DMS53 treated with DMSO at 0.1 percent for 48 hours (cell line): ENCODE measurements around the gene GALNT17.

Experiments
- DNase-seq: peaks from one replicate; lab custom pipeline; 2025; ENCODE audit not compliant: unreplicated experiment; lab: John Stamatoyannopoulos, UW

GALNT17 gene

DNA sequence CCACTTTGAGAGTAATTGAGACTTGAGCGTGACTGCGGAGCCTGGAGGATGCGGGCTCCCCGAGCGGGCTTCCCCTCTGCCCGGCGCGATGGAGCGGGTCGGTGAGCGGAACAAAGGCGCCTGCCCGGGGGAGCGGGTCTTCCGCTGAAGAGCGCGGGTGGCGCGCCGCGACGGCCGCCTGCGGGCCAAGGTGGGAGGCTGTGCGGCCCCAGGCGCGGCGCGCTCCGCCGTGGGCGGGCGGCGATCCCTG is at the start of gene GALNT17:
TSS of gene GALNT17 (plus strand) at position 18 of the 250 bp plus-strand sequence.
- DNase-seq: no peak

DNA sequence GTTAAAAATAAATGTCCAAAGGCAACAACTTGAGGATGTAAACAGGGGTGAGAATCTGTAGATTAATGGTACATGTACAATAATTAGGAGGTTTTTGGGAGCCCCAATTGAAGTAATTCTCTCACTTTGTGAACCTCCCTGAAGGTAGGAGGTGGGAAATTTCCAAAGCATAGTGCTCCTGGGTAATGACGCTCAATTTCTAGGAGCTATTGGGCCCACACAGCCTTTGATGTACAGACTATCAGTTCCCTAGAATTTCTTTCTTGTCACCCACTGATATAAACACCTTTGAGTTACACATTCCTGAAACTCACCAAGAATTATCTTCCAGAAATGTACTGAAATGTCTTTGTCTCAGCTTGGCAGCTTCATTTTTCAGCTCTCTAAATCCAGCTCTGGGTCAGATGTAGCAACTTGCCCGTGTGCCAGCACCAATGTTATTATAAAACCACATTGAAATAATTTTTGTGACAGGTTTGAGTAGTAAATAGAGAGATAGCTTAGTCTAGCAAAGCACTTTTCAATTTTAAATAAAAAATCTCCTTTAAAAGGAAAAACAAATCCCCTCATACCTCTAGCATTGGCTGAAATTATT is 36.6 kb upstream of the GALNT17 start:
- DNase-seq: no peak

DNA sequence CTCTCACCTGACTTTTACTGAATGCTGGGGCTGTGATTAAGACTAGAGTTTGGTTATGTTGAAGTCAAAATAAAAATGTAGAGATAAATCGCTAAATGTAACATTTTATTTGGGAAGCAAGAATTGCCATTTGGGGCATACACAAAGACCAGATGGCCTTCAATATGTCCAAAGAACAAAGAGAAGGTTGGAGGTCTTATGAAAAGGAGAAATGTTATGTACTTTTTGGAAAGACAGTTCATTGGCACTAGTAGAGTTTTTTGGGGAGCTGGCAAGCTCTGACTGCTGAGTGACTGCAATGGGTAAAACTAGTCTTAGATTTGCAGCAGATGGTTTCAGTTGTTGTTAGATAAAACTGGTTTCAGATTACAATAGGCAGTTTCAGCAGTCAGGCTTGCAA is 35.6 kb upstream of the GALNT17 start:
- no peak for DNase-seq

DNA sequence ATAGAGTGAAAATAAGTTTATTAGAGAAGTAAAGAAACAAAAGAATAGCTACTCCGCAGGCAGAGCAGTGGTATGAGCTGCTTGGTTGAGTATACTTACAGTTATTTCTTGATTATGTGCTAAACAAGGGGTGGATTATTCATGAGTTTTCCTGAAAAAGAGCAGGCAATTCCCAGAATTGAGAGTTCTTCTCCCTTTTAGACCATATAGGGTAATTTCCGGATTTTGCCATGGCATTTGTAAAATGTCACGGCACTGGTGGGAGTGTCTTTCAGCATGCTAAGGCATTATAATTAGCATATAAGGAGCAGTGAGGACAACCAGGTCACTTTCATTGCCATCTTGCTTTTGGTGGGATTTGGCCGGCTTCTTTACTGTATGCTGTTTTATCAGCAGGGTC is 25.7 kb upstream of the GALNT17 start:
- no peak for DNase-seq

DNA sequence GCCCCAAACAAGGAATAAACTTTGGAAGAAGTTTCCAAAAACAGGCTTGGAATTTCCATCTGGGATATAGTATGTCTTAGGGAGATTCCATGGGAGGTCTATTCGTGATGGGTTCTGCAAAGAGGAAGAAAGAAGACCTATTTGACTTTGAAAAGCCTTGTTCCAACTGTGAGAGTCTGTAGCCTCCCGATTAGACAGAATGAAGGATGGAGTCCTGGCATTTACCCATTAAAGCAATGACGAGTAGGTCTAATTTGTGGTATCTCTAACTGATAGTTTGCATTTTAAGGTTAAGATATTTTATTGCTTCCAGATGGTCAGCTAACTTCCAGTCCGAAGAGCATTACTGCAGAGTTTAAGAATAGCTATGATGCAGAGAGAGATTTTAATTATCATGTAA is 19.5 kb upstream of the GALNT17 start:
- DNase-seq: no peak

DNA sequence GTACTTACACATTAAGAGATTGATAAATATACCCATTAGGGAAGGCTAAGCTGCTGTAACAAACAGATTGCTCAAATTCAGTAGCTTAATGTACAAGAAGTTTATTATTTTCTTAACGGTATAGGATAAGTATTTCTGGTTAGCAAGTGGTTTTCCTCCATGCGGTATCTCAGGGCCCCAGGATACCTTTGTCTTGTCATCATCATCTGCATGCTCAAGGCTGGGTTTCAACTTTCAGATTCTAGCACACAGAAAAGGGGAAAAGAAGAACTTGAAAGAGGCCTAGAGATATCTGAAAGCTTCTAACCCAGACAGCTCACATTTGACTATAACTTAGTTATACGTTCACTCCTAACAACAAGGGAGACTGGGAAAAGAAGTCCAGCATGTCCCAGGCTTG is 11.8 kb upstream of the GALNT17 start:
- DNase-seq: no peak

DNA sequence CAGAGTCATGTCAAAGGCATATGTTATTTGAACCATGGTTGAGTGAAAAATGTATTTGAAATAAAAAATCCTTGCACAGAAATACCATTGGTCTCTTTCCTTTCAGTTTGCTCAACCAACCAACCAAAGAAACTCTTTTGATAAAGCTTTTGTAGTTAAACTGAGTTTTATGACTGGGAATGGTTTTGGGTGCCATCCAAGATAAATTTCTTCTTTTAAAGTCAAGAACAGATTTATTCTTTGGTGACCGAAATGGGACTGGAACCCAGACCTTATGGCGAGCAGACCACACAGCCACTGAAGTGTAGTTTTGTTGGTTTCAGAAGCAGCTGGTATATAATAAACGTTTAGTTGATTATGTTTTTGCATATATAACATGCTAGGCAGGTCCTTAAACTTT is 2.8 kb upstream of the GALNT17 start:
- DNase-seq: no peak

DNA sequence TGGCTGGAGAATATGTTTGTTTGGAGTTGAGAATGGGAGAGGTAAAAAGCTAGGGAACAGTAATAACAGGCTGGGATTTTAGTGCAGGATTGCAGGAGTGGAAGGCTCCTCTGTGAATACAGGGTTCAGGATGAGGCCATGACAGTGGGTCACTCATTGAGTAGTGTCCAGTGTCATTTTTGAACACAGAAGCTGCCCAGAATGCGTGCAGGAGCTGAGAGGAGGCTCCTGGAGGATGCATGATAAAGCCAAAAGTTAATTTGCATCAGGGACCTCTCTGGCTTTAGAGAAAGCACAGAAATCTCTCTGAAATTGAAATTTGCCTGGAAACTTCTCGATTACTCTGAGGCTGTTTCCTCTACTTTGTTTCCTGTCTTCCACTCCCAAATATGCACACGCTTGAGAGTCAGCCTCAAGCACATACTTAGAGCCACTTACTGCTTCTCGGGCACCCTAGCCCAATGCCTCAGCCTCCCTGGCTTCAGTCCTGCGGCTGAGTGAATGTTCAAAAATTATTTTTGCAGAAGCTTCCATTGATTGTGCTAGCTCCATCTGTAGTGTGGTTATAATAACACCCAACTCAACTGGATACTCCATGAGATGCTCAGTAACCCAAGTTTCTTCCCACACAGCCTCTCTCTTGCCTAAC is 1.8 kb upstream of the GALNT17 start:
- no peak for DNase-seq

DNA sequence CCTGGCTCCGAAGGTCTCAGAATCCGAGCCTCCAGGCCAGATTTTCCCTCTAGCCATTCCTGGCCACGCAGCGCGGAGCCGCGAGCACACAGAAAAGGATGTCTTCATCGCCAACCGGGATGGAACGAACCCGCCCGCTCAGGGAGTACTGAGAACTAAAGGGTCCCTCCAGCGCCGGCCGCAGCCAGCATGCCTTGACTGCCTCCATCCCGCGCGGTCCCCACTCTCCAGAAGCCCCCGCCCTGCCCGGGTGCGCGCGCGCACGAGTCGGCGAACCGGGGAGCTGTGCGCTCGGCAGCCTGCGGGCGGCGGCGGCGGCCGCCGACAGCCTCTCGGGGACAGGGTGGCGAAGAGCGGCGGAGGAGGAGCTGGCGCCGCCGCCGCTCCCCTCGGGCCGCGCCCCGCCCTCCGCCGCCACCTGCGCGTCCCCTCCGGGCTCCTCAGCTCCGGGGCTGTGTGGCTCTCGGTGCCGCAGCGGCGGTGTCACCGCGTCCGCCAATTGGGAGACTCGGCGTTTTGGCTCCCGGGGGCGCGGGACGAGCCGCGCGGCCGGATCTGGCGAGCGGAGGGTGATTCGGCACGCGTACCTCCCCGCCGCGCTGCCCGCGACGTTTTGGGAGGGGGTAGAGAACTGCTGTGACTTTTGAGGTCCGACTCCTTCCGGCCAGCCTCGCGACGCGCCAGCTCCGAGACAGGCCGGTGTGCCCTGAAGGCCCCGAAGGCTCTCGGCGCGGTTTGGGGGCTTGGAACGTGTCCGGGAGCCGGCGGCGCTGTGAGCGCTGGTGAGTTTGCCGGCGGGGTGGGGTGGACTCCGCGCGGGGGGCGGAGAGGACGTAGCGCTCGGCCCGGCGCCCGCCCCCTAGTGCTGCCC is 453 bp upstream of the GALNT17 start:
- no peak for DNase-seq

DNA sequence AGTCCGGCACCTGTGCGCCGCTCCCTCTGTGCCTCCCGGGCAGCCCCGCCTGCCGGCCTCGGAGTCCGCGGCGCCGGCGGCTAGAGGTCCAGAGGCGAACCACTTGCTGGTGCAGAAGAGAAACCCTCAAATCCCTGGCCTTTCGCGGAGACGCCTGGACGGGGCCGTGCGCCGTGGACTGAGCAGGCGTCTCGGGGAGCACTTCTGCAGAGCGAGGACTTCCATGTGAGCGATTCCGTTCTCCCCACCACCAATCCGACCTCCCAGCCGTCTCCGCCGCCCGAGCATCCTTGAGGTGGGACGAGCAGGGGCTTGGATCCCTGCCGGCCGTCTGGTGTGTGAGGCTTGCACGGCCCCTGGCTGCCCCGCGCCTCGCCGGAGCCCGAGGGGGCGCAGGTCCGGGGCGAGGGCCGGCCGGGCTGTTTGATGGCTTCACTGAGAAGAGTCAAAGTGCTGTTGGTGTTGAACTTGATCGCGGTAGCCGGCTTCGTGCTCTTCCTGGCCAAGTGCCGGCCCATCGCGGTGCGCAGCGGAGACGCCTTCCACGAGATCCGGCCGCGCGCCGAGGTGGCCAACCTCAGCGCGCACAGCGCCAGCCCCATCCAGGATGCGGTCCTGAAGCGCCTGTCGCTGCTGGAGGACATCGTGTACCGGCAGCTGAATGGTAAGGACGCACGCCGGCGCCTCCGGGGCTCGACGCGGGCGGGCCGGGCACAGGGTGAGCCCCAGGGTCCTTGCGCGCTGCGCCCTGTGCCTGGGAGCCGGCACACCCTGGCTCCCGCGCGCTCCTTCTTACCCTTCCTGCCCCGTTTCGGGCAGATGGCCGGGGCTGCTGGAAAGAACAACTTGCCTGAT is 660 bp downstream of the GALNT17 start:
- no peak for DNase-seq

DNA sequence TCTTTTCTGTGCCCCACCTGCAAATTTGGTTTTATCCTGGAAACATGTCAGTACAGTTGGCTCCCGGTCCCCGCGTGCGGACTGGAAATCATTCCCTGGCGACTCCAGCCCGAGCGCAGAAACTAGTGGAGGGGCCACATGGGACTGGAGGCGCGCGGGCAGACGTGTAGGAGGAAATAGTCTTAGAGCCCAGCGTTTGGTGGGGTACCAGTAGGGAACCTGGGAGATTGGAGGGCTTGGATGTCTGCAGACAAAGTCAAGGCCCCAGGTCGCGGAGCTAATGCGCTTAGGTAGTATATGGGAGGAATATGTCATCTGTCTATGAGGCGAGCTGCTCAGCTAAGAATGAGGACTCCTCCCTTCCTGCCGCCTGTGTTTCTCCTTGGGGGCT is 1.3 kb downstream of the GALNT17 start:
- no peak for DNase-seq

DNA sequence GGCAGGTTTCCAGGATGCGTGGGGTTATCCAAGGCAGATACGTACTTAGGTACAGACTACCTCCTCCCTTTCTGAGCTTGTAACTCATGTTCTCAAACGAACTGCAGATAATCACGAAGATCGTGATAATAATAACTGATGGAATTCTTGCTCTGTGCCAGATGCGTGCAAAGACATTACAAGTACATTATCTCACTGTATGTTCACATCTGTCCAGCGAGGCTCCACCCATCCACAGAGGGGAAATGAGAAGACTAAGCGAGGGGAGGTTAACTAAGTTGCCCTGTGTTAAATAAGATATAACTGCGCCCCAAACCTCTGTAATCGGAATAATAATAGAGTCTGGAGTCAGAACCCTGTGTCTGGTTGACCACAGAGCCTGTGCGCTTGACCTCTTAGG is 1.9 kb downstream of the GALNT17 start:
- DNase-seq: no peak

DNA sequence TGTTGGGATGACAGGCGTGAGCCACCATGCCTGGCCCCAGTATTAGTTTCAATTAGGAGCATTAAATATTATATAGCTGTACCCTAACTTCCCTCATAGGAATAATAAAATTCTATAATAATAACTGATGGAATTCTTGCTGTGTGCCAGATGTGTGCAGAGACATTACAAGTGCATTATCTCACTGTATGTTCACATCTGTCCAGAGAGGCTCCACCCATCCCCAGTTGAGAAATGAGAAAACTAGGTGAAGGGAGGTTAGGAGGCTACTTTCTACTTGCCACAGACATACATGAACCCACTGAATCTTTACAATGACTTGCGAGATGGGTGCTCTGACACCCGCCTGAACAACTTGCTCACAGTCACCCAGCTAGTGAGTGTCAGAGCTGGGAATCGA is 3.2 kb downstream of the GALNT17 start:
- DNase-seq: no peak

DNA sequence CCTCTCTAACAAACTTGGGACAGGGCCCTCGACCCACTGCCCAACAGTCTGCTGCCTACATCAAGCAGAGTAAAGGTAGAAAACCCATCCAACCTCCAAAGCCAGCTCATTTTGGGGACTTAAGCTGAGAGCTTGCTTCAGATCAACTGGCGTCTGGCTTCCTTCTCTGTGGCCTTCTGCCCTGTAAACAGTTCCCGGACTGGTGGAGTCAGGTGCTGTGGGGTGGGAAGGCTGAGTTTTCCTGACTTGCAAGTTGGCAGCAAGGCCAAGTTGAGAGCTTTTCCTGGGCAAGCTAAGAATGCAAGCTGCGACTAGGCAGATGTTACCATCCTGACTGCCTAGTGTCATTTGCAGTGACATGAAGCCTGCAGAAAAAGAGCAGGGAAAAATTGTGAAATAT is 3.7 kb downstream of the GALNT17 start:
- no peak for DNase-seq

DNA sequence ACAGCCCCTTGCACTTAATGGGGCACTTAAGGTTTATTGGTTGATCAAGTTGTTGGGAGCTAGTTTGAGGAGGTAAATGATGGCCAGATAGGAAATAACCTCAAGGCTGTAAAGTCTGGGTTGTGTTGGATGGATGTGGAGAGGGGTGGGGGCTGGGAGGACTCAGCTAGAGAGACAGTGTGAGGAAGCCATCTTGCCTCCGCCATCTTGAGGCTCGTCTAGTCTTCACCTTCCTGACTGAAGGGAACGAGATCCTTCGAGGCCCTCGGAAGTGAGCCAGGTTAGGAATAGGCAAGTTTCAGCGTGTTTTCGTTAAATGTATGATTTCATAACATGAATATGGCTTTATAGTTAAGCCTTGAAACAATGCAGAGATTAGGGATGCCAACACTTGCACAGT is 5.5 kb downstream of the GALNT17 start:
- DNase-seq: no peak

DNA sequence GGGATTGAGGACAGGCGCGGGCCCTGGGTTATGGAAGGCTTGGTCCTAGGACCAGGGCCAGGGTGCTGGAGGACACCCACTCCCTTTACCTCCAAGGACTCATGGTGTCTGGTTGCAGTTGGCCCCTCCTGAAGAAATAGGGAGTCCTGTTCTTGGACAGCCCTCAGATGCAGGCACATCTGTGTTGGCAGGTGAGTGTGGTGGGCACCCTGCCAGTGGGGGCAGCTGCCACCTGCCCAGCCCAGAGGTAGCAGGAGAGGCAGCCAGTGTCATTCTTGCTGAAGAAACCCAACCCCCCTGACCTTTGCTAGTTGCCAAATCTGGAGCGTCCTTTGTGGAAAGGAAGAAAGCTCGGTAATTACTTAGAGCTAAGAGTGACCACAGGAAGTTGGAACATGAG is 8.3 kb downstream of the GALNT17 start:
- no peak for DNase-seq

DNA sequence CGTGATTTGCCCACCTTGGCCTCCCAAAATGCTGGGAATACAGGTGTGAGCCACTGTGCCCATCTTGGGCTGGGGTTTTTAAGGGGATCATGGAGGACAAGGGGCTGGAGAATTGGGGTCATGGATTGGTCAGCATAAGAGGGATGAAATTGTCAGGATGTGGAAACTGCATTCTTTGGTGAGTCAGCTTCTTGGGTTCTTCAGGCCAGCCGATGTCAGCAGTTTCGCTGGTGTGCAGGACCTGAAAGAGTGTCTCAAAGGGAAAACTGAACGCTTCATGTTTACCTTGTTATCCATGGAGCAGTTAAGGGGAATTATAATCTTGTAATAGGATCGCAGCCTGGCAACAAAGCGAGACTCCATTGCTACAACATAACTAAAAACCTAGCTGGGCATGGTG is 13.0 kb downstream of the GALNT17 start:
- no peak for DNase-seq

DNA sequence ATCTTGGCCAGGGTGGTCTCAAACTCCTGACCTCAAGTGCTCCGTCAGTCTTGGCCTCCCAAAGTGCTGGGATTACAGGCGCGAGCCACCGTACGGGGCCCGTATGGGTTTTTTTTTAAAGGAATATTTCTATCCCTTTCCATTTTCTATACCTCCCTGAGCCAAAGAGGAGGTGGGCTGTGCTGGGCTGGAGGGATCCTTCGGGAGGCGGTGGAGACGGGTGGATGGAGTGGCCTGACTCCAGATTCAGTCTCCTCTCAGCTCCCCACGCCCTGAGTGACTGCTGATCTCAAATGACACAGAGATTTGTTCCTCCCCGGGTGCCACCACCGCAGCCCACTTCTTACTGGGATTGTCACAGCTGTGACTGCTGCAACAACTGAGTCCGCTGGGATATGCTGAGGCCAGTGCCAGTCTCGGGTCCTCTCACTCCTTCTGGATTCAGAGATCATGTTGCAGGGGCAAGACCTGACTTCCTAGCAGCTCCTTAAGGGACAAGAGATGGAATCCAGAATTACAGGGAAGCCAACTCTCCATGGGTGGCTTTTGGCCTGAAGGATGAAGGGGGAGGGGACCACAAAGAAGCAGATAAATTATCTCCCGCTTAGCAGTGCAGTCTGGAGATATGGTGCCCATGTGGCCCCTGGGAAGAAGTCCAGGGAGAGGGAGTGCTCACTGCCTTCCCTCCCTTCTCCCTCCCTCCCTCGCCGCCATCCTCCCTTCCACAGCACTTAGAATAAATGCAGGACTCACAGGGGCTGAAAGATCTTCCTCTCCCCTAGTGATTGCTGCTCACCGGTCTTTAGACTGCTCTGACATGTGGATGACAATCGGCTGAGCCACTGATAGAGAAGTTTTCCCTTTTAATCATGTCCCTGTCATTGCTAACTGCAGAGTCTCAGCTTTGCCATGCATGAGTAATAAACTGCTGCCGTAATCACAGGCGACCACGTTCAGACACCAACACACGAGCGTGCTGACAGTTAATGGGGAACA is 14.3 kb downstream of the GALNT17 start:
- no peak for DNase-seq

DNA sequence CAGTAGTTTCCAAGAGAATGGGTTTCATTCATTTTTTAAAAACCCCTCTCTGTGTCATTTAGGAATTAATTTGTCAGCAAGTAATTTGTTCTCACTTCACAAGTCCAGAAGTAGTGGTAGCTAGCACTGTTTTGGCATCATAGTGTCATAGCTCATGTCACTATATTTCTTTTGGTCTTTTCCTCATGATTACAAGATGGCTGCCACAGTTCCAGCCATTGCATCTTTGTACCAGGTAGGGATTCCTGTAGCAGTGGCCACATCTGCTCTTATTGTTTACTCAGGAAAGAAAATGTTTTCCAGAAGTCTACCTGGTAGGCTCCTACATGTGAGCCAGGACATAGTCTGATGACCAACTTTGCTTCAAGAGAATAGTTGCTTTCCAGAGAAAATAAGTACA is 16.2 kb downstream of the GALNT17 start:
- no peak for DNase-seq

DNA sequence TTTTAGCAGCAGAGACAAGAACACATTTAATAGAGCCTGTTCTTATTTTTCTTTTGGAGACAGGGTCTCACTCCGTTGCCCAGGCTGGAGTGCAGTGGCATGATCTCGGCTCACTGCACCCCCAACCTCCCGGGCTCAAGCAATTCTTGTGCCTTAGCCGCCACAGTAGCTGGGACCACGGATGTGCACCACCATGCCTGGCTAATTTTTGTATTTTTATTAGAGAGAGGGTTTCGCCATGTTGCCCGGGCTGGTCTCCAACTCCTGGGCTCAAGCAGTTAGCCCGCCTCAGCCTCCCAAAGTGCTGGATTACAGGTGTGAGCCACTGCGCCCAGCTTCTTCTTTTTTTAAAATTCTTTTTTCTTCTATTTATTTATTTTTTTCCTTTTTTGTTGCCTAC is 23.3 kb downstream of the GALNT17 start:
- DNase-seq: no peak

DNA sequence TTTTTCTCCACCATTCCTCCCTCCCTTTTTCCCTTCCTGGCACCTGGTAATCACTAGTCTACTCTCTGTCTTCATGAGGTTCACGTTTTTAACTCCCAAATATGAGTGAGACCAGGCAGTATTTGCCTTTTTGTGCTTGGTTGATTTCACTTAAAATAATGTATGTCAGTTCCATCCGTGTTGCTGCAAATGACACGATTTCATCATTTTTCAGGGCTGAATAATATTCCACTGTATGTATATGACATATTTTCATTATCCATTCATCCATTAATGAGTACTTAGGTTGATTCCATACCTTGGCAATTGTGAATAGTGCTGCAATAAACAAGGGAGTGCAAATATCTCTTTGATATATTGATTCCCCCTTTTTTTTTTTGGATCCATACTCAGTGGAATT is 25.8 kb downstream of the GALNT17 start:
- no peak for DNase-seq
